OCI-LY7 (cell line): ENCODE results near the gene DAPK1.
"Not testable (repeated sequence)": the region's sequence is repeated elsewhere in the genome, so short reads cannot be mapped to it uniquely, and the experiment has no call there.

Experiments
- EZH2phosphoT487 ChIP-seq: fragments of 200-600 bp; sonication (generic); IDR thresholded peaks from 2 replicates; pipeline ENCODE4 v1.6.1; 2018; ENCODE audit warnings: low read depth, borderline replicate concordance, mild to moderate bottlenecking, mixed run types, antibody characterized with exemption, low read length, moderate library complexity, mixed read lengths
- TF ChIP-seq, protein P1 (sequence below): fragments of 200-600 bp; sonication (generic); conservative IDR thresholded peaks from 2 replicates; pipeline ENCODE4 v1.5.1; 2014; ENCODE audit warnings: mild to moderate bottlenecking, antibody characterized with exemption, low read length, moderate library complexity, mixed read lengths

- not testable (repeated sequence) for TF ChIP-seq EZH2phosphoT487
- TF ChIP-seq, protein P1, sequence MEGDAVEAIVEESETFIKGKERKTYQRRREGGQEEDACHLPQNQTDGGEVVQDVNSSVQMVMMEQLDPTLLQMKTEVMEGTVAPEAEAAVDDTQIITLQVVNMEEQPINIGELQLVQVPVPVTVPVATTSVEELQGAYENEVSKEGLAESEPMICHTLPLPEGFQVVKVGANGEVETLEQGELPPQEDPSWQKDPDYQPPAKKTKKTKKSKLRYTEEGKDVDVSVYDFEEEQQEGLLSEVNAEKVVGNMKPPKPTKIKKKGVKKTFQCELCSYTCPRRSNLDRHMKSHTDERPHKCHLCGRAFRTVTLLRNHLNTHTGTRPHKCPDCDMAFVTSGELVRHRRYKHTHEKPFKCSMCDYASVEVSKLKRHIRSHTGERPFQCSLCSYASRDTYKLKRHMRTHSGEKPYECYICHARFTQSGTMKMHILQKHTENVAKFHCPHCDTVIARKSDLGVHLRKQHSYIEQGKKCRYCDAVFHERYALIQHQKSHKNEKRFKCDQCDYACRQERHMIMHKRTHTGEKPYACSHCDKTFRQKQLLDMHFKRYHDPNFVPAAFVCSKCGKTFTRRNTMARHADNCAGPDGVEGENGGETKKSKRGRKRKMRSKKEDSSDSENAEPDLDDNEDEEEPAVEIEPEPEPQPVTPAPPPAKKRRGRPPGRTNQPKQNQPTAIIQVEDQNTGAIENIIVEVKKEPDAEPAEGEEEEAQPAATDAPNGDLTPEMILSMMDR = not testable (repeated sequence)
These were observed 51.4 kb downstream of the DAPK1 start for GRCh38 chr9:87549088-87549487.
